Nephron progenitor cell (in vitro differentiated cells): ENCODE data around the gene TM9SF1.

Experiments used
- DNase-seq: peaks from one replicate; pipeline ENCODE4 v3.0.0; 2021
- H3K27ac Mint-ChIP-seq: 2 replicates; pipeline ENCODE4 v1.8.0; 2021; ENCODE audit warnings: mild to moderate bottlenecking, moderate library complexity, mixed read lengths
- H3K27me3 Mint-ChIP-seq: 2 replicates; pipeline ENCODE4 v1.8.0; 2021; ENCODE audit warnings: mild to moderate bottlenecking, low read depth, mixed read lengths; ENCODE audit not compliant: poor library complexity
- H3K36me3 Mint-ChIP-seq: 2 replicates; pipeline ENCODE4 v1.8.0; 2021; ENCODE audit warnings: low read depth, mixed read lengths
- H3K4me1 Mint-ChIP-seq: 2 replicates; pipeline ENCODE4 v1.8.0; 2021; ENCODE audit warnings: mixed read lengths
- H3K4me3 Mint-ChIP-seq: 2 replicates; pipeline ENCODE4 v1.8.0; 2021; ENCODE audit warnings: mild to moderate bottlenecking, moderate library complexity, mixed read lengths
- H3K9me3 Mint-ChIP-seq: 2 replicates; pipeline ENCODE4 v1.8.0; 2021; ENCODE audit warnings: mild to moderate bottlenecking, moderate library complexity, mixed read lengths
- TF ChIP-seq, protein P1 (sequence below): fragments of 200-600 bp; sonication (generic); IDR thresholded peaks from 2 replicates; pipeline ENCODE4 v1.5.0; 2021; ENCODE audit warnings: antibody characterized with exemption

The TM9SF1 gene

DNA sequence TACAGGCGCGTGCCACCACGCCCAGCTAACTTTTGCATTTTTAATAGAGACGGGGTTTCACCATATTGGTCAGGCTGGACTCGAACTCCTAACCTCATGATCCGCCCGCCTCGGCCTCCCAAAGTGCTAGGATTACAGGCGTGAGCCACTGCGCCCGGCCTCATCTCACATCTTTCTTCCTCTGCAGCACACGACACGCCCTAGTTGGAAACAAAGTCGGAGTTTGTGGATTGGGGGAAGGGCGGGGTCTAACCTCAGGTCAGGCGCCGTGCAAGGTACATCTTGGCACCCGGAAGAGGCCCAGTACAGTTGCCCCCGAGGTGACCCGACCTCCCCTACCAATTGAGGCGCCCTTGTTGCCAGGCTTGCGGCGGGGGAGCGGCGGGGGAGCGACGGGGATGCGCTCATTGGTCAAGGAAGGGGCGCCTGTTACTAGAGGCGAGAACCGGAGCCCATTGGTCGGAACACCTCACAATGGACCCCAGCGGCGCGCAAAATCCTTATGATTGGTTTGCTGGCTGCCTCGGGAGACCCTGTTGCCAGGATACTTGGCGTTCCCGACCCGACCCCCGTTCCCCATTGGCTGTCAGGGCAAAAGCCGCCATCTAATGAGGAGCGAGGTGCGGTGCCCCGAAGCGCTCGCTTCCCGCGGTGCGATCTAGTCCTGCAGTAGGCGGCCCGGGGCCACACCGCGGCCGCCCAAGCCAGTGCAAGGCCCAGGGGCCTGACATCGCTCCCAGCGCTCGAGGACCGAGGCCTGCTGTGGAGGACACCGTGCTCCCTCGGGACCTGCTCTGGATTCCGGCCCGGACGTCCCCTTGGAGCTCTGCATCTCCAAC lies 23.6 kb downstream of the TM9SF1 start, which contains the start of gene REC8:
Gene REC8 (plus strand): TSS at position 659 of the 839 bp plus-strand sequence. CDS start 473 bp downstream, outside the sequence.
- Mint-ChIP-seq H3K9me3 (no peaks in the 10 kb centered on the region), H3K36me3 (peaks cover 39% of the 10 kb centered on the region), H3K27ac (peak within 1 kb of the TSS; percentile 94), H3K27me3 (peaks cover 14% of the 10 kb centered on the region), H3K4me3 (peak within 1 kb of the TSS; percentile 84), H3K4me1 (peaks cover 39% of the 10 kb centered on the region)
- TF ChIP-seq, protein P1, sequence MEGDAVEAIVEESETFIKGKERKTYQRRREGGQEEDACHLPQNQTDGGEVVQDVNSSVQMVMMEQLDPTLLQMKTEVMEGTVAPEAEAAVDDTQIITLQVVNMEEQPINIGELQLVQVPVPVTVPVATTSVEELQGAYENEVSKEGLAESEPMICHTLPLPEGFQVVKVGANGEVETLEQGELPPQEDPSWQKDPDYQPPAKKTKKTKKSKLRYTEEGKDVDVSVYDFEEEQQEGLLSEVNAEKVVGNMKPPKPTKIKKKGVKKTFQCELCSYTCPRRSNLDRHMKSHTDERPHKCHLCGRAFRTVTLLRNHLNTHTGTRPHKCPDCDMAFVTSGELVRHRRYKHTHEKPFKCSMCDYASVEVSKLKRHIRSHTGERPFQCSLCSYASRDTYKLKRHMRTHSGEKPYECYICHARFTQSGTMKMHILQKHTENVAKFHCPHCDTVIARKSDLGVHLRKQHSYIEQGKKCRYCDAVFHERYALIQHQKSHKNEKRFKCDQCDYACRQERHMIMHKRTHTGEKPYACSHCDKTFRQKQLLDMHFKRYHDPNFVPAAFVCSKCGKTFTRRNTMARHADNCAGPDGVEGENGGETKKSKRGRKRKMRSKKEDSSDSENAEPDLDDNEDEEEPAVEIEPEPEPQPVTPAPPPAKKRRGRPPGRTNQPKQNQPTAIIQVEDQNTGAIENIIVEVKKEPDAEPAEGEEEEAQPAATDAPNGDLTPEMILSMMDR = no peak
- peak; percentile 85 for DNase-seq

DNA sequence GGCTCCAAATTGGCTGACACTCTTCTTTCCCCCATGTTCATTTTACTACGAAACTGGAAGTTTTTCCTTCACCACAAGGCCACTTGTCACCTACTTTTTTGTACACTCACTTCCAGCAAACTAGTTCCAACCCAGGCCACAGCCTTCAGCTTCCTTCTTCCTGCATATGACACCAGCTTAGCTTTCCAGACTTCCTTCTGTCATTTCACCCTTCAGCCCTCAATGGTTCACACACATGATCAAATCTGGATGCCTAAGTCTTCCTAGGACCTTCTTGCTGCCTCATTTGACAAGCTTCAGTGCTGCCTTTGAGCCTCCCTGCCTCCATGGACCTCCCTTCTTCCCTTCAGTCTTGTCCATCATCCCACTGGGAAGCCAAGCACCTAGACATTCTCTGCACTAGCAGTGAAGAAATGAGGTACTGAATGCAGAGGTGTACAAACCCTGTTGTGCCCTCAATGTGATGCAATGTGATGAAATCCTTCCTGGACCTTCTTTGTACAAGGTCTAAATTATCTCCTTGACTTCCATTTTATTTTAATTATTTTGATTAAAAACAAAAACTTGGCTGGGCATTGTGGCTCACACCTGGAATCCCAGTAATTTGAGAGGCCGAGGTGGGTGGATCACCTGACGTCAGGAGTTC lies 27.6 kb downstream of the TM9SF1 start:
- TF ChIP-seq, protein P1 = no peak
- Mint-ChIP-seq H3K27me3 (peaks cover 11% of the 10 kb centered on the region), H3K27ac (peak overlapping the region; percentile 26), H3K4me1 (peaks cover 24% of the 10 kb centered on the region), H3K9me3 (no peaks in the 10 kb centered on the region), H3K4me3 (no peak overlapping the region), H3K36me3 (peaks cover 42% of the 10 kb centered on the region)
- no peak for DNase-seq

DNA sequence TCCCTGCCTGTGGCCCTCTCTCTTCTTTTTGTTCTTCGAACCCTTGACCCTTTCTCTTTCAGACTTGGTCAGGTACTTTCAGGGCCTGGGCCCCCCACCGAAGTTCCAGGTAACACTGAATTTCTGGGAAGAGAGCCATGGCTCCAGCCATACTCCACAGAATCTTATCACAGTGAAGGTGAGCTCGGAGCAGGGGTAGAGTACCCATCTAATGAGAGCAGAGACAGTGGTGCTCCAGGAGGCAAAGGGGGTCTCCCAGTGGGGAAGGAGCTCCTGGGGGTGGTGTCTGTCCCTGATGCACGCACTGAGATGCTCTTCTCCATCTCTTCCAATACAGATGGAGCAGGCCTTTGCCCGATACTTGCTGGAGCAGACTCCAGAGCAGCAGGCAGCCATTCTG lies 29.5 kb downstream of the TM9SF1 start:
- Mint-ChIP-seq H3K9me3 (no peaks in the 10 kb centered on the region), H3K36me3 (peaks cover 46% of the 10 kb centered on the region), H3K4me1 (peaks cover 29% of the 10 kb centered on the region), H3K27ac (no peak overlapping the region), H3K4me3 (no peak overlapping the region), H3K27me3 (peaks cover 3% of the 10 kb centered on the region)
- DNase-seq = no peak
- TF ChIP-seq, protein P1 = no peak

DNA sequence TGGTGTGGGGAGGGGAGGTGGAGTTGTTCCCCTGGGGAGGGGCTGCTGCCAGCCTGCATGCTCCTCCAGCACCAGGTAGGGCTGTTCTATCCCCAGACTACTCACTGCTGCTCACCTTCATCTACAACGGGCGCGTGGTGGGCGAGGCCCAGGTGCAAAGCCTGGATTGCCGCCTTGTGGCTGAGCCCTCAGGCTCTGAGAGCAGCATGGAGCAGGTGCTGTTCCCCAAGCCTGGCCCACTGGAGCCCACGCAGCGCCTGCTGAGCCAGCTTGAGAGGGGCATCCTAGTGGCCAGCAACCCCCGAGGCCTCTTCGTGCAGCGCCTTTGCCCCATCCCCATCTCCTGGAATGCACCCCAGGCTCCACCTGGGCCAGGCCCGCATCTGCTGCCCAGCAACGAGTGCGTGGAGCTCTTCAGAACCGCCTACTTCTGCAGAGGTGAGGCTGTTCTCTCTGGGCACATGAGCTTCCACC lies 30.7 kb downstream of the TM9SF1 start:
- DNase-seq = no peak
- no peaks in the 10 kb centered on the region for H3K9me3 Mint-ChIP-seq
- no peak overlapping the region for H3K4me3 Mint-ChIP-seq
- peaks cover 30% of the 10 kb centered on the region for H3K4me1 Mint-ChIP-seq
- no peak overlapping the region for H3K27ac Mint-ChIP-seq
- H3K27me3 Mint-ChIP-seq = no peaks in the 10 kb centered on the region
- peaks cover 41% of the 10 kb centered on the region for H3K36me3 Mint-ChIP-seq
- TF ChIP-seq, protein P1 = no peak

DNA sequence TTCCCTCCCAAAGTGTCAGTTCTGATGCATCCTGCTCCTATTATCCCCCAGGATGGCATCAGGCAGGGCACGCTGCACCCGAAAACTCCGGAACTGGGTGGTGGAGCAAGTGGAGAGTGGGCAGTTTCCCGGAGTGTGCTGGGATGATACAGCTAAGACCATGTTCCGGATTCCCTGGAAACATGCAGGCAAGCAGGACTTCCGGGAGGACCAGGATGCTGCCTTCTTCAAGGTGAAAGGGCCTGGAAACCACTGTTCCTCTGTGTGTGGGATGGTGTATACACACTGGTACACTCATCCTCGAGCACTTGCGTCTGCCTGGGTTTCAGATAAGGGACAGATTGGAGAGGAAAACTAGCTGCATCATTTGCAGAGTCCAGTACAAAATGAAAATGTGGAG lies 33.1 kb downstream of the TM9SF1 start:
- Mint-ChIP-seq H3K36me3 (peaks cover 47% of the 10 kb centered on the region), H3K4me3 (peak overlapping the region; percentile 91), H3K4me1 (peaks cover 30% of the 10 kb centered on the region), H3K27me3 (no peaks in the 10 kb centered on the region), H3K27ac (peak overlapping the region; percentile 96), H3K9me3 (no peaks in the 10 kb centered on the region)
- DNase-seq = no peak
- TF ChIP-seq, protein P1 = no peak
